ENCODE results near the gene NDUFAF2. TPM values are rescaled to one million over a fixed set of nuclear protein-coding genes. Genes with fewer than 3 reads are reported as not detected.
"Not testable (repeated sequence)": the region's sequence is repeated elsewhere in the genome, so short reads cannot be mapped to it uniquely, and the experiment has no call there.

NDUFAF2 gene
- total RNA-seq, 2 donors from 2014 or later: 13.7 to 19.4 TPM

- ATAC-seq (no peak), DNase-seq (no peak)
- peaks cover 6% of the 10 kb centered on the region for H3K4me1 ChIP-seq
- H3K27me3 ChIP-seq: no peaks in the 10 kb centered on the region
- H3K4me3 ChIP-seq: no peak overlapping the region
- TF ChIP-seq POLR2A (IDR thresholded peaks at IDR 0.05) (no peak), CTCF (IDR thresholded peaks at IDR 0.05) (no peak)
- WGBS, 2 donors: 83 to 93% methylated on average over 2 of the region's 2 CpGs
- H3K27ac ChIP-seq: no peak overlapping the region
- no peaks in the 10 kb centered on the region for H3K36me3 ChIP-seq (replicated peaks in 1 of 2; ENCODE audit: insufficient read depth in 1 of 2, low read depth in 2 of 2)
- intact Hi-C loops (cut with DNase I): no loop called here
- no peaks in the 10 kb centered on the region for H3K9me3 ChIP-seq
Measured at GRCh38 chr5:61186634-61187033, 241.6 kb downstream of the NDUFAF2 start.

GRCh38 chr5:61187352-61187751, 242.3 kb downstream of the NDUFAF2 start:
- H3K9me3 ChIP-seq; DNase-seq; H3K36me3 ChIP-seq (replicated peaks in 1 of 2; ENCODE audit: insufficient read depth in 1 of 2, low read depth in 2 of 2); H3K27ac ChIP-seq; intact Hi-C loops (cut with DNase I); H3K4me1 ChIP-seq; ATAC-seq; H3K4me3 ChIP-seq; H3K27me3 ChIP-seq: not testable (repeated sequence)

GRCh38 chr5:61187826-61188225, 242.8 kb downstream of the NDUFAF2 start:
- intact Hi-C loops (cut with DNase I); H3K36me3 ChIP-seq (replicated peaks in 1 of 2; ENCODE audit: insufficient read depth in 1 of 2, low read depth in 2 of 2); H3K4me3 ChIP-seq; H3K27ac ChIP-seq; H3K4me1 ChIP-seq; DNase-seq; H3K27me3 ChIP-seq; ATAC-seq; H3K9me3 ChIP-seq: not testable (repeated sequence)
- 79 to 90% methylated on average over 2 of the region's 2 CpGs for WGBS, 2 donors

GRCh38 chr5:61198606-61199005, 253.6 kb downstream of the NDUFAF2 start:
- no peak for TF ChIP-seq CTCF (IDR thresholded peaks at IDR 0.05)
- no peak for TF ChIP-seq POLR2A (IDR thresholded peaks at IDR 0.05)
- 89 to 98% methylated on average over 2 of the region's 2 CpGs for WGBS, 2 donors
- H3K9me3 ChIP-seq: no peaks in the 10 kb centered on the region

GRCh38 chr5:61200582-61201155, 255.7 kb downstream of the NDUFAF2 start:
- WGBS, 2 donors: 86 to 89% methylated on average over 7 to 8 of the region's 8 CpGs
- Histone ChIP-seq H3K36me3 (replicated peaks in 1 of 2; ENCODE audit: insufficient read depth in 1 of 2, low read depth in 2 of 2) (no peaks in the 10 kb centered on the region), H3K27me3 (no peaks in the 10 kb centered on the region), H3K4me3 (no peak overlapping the region), H3K27ac (no peak overlapping the region), H3K9me3 (no peaks in the 10 kb centered on the region), H3K4me1 (no peaks in the 10 kb centered on the region)
- TF ChIP-seq POLR2A (IDR thresholded peaks at IDR 0.05): no peak
- TF ChIP-seq CTCF (IDR thresholded peaks at IDR 0.05): no peak
- no peak for ATAC-seq
- DNase-seq: no peak
- intact Hi-C loops (cut with DNase I): no loop called here

More at GRCh38 chr5:61198606-61199005, 253.6 kb downstream of the NDUFAF2 start:
- no peak overlapping the region for H3K27ac ChIP-seq
- H3K4me1 ChIP-seq: no peaks in the 10 kb centered on the region
- DNase-seq (no peak), ATAC-seq (no peak)
- intact Hi-C loops (cut with DNase I): no loop called here
- H3K4me3 ChIP-seq: no peak overlapping the region
- no peaks in the 10 kb centered on the region for H3K36me3 ChIP-seq (replicated peaks in 1 of 2; ENCODE audit: insufficient read depth in 1 of 2, low read depth in 2 of 2)
- H3K27me3 ChIP-seq: no peaks in the 10 kb centered on the region

GRCh38 chr5:61202213-61202612, 257.2 kb downstream of the NDUFAF2 start:
- Histone ChIP-seq H3K4me1 (no peaks in the 10 kb centered on the region), H3K27ac (no peak overlapping the region), H3K36me3 (replicated peaks in 1 of 2; ENCODE audit: insufficient read depth in 1 of 2, low read depth in 2 of 2) (no peaks in the 10 kb centered on the region), H3K27me3 (no peaks in the 10 kb centered on the region), H3K9me3 (no peaks in the 10 kb centered on the region), H3K4me3 (no peak overlapping the region)
- intact Hi-C loops (cut with DNase I): no loop called here
- ATAC-seq: no peak
- no peak for DNase-seq
- TF ChIP-seq CTCF (IDR thresholded peaks at IDR 0.05) (no peak), POLR2A (IDR thresholded peaks at IDR 0.05) (no peak)
- WGBS, 2 donors: 92 to 93% methylated on average over 2 of the region's 2 CpGs

Measured in body of pancreas (tissue), 4 donors.